A172 (cell line): ENCODE measurements around the gene SRCIN1. TPM values are rescaled to one million over a fixed set of nuclear protein-coding genes. Genes with fewer than 3 reads are reported as not detected.

ENCODE experiments used
- DNase-seq: peaks from one replicate; pipeline ENCODE4 v3.0.0-alpha.2; 2015; ENCODE audit warnings: low spot score
- total RNA-seq: library from RNA; depleted of rRNA; stranded (reverse); fragments of >200 nt; shearing (Covaris generic); gene quantifications from 2 replicates; pipeline ENCODE4 v1.2.3, GENCODE V29; 2014

Gene SRCIN1
- total RNA-seq, 1 experiment from 2014 or later: 0.19 TPM

GRCh38 chr17:38564254-38564837 is 41.4 kb downstream of the SRCIN1 start:
- DNase-seq: no peak

GRCh38 chr17:38563362-38564253 is 42.1 kb downstream of the SRCIN1 start:
- DNase-seq: no peak

DNA sequence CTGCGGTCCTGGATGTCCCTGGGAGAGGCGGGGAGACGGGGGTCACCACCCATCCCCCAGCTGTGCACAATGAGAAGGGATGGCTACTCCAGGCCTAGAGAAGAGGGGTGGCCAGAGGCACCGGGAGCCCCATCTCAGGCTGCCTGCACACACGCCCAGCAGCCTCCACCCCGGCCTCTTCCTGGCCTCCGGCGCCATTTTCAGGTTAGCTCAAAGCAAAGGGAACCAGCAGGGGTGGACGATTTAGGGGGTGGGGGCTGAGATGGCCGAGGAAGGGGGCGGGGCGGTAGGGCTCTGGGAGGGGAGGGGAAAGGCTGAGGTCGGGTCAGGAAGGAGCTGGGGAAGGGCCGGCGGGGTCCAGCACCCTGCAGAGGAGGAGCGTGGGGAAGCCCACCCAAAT is 42.8 kb downstream of the SRCIN1 start:
- DNase-seq: no peak

- DNase-seq: no peak
Measured at GRCh38 chr17:38562215-38562569, 43.6 kb downstream of the SRCIN1 start.

DNA sequence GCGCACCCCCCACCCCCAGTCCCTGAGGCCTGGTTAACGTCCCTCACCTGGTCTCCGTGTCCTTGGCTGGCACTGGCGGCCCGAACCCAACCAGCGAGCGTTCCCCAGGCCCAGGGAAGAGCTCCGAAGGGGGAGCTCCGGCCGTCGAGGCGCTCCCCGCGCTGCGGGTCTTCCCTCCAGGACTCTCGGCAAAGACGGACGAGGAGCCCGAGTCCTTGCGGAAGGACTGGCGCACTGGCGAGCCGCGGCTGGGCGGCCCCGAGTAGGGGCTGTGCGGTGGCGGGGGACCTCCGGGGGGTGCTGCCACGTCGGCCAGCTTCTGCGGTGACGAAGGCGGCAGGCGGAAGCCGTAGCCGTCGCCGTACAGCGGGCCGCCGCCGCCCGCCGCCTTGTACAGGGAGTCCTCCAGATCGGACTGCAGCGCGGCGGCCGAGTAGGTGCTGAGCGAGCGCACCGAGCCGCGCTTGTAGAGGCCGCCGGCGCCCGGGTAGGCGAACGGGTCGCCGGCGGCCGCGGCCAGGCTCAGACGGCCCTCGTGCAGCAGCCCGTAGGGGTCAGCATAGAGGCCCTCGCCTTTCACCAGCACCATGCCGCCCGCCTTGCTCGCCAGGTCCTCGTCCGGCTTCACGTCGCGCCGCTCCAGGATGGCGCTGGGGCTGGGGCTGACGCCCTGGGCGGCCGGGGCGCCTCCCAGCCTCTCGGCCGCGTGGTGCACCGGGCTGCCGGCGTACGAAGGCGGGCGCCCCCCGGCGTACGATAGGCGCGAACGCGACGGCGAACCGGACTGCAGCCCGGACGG is 44.1 kb downstream of the SRCIN1 start:
- no peak for DNase-seq

DNA sequence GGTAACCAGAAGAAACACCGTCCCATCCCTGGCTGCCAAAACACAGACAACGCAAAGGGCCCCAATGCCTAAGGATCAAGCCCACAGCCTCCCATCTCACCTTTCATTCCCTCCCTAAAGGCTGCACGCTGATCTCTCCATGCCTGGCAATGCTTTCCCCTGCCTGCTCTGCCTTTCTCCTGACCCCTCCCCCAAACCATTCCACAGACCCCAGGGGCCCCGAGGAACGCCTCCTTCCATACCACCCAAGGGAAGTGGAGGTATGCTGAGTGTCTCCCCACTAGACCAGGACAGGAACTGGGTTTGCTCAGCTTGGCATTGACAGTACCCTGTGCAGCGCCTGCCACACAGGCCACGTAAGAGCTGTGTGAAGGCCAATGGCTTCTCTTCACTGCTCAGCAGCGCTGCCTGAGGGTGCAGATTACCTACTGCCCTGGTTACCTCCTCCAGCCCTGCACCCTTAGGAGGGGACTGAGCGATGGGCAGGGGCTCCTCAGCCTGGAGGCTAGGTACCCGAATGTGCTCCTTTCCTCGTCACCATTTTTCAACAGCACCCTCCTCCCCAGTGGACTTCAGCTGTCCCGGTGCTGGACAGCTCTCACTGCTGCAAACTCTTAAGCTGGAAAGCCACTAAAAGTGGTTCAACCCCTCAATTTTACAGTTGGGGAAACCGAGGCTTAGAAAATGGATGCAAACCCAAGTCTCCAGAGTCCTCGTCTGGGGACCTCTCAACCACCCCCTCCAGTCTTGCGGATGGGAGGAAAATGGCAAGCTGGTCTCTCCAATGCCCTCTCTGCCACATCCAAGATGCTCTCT is 45.0 kb downstream of the SRCIN1 start:
- DNase-seq: no peak

GRCh38 chr17:38559880-38560230 is 45.9 kb downstream of the SRCIN1 start:
- no peak for DNase-seq

DNA sequence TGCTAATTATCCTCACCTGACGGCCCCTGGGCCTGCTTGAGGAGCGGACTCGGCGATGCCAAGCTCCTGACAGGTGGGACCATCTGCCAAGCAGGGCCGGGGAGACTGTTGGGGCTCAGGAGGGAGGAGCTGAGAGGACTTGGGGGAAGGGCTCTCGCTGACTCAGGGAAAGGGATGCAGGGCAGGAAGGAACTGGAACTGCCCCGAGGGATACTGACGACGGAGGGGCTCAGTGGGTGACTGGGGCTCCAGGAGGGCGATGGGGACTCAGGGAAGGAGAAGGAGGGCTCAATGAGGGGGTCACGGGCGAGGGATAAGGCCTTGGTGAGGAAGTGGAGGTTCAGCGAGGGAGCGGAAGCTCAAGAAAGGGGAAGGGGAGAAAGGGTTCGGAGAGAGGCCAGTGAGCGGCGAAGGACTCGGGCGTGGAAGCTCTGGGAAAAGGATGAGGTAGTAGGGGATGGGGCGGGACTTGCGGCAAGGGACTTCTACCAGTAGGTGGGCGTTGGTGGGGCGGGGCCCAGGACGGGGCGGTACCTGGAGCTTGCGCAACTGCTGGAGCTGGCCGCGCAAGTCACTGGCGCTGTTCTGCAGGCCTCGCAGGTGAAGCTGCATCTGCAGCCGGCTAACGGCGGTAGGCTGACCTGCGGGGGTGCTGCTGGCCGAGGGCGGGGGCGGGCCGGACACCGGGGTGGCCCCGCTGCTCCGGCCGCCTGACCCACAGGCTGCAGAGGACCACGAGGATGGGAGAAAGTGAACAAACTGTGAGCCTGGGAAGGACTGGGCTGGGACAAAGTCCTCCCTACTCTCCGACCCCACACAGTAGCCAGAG is 46.5 kb downstream of the SRCIN1 start:
- no peak for DNase-seq

- no peak for DNase-seq
Measured at GRCh38 chr17:38558728-38559050, 47.1 kb downstream of the SRCIN1 start.

- peak; percentile 87 for DNase-seq
Measured at GRCh38 chr17:38557836-38558727, 47.7 kb downstream of the SRCIN1 start.

- no peak for DNase-seq
Measured at GRCh38 chr17:38557396-38557795, 48.4 kb downstream of the SRCIN1 start.

DNA sequence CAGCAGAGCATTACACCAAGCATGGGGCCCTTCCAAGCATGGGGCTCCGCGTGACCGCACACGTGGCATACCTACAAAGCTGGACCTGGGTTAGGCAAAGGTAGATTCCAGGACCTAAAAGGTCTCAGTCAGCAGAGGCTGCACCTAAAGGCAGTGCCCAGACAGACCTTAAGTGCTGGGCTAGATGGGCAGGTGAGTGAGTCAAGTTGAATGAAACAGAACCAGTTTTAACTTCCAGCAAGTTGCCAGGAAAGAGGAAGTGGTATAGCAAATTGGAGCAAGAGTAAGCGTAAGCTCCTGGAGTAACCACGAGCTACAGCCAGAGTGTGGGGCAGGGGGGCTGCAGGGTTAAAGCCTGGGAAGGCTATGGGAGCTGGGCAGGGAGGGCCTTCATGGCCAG is 49.5 kb downstream of the SRCIN1 start:
- DNase-seq: no peak

GRCh38 chr17:38554430-38555350 is 51.1 kb downstream of the SRCIN1 start:
- peak; percentile 31 for DNase-seq

- DNase-seq: no peak
Measured at GRCh38 chr17:38552343-38552742, 53.4 kb downstream of the SRCIN1 start.

DNA sequence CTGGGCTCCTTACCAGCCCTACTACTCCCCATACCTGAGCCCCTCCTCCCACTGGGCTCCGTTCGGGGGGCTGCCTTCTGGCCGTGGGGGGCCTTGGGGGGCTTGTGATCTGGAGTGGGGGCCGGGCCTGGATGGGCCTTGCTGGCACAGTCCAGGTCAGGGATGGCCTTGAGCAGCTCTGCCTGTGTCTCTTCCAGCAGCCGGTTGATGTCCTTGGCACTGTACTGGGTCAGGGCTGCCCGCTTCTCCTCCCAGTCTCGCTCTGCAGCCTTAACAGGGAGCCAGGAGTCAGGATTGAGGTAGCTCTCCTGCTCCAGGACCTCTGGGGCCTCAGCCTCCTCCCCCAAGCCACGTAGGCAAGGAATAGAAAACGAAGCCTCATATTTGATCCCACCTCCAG is 54.6 kb downstream of the SRCIN1 start:
- DNase-seq: no peak

DNA sequence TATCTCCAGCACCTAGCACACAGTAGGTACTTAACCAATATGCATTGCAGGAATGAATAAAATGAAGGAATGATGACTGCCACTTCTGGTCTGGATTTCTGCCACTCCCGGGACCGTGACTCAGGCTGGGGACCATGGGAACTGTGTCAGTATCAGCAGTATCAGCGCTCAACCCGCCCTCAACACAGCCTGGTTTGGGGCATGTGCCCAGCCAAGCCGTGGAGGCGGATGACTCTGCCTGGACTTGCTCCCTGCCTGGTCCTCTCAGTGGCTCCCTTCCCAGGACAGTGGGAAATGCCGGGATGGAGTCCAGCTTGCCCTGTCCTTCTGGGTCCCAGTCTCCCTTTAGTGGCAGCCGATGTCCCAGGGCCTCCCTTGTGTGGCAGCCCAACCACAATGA is 55.1 kb downstream of the SRCIN1 start:
- peak; percentile 87 for DNase-seq

DNA sequence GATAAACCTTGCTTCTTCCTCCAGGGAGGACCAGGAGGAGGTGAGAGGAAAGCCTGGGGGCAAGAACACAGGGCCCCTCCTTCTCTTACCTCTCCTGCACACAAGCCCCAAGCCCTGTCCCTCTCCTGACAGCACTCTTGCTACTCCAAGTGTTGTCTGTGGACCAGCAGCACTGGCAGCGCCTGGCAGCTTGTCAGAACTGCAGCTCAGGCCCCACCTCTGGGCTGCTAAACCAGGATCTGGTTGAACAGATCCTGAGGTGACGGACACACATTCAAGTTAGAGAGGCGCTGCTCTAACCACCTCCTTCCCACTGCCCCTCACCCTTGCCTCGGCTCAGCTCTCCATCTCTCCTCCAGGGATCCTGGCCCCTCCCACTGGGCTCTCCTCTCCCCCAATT is 56.5 kb downstream of the SRCIN1 start:
- no peak for DNase-seq

GRCh38 chr17:38547444-38547843 is 58.3 kb downstream of the SRCIN1 start:
- no peak for DNase-seq

DNA sequence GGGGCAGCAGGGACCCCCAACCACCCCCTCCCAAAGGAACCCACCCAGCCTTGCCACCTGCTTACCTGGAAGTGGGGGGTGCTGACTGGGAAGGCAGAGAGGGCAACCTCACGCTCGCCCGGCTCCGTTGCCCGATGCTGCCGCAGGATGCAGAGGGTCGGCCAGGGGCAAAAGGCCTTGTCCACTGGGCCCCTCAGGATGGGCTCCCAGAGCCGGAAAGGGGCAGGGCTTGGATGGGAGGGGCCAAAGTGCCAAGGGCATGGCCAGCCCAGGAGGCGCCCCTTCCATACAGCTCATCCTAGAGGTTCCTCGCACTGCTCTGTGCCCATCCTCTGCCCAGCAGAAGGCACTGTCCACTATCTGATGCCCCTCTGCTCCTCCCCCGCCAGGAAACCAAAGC is 59.4 kb downstream of the SRCIN1 start:
- no peak for DNase-seq
